Suprapubic skin (tissue), 4 donors: ENCODE measurements around the gene ATXN7L1. TPM values are rescaled to one million over a fixed set of nuclear protein-coding genes. Genes with fewer than 3 reads are reported as not detected.

Experiments used
- DNase-seq, 2 donors: peaks; one replicate each; pipeline ENCODE4 v3.0.0-alpha.2; 2019; ENCODE audit warnings: low spot score in 2 of 2
- H3K27ac ChIP-seq: fragments of 200-600 bp; sonication (generic); one replicate; pipeline ENCODE4 v1.5.1; 2019
- H3K27me3 ChIP-seq: fragments of 200-600 bp; sonication (generic); one replicate; pipeline ENCODE4 v1.5.1; 2019
- H3K36me3 ChIP-seq: fragments of 200-600 bp; sonication (generic); one replicate; pipeline ENCODE4 v1.5.1; 2019
- H3K4me1 ChIP-seq: fragments of 200-600 bp; sonication (generic); one replicate; pipeline ENCODE4 v1.5.1; 2019
- H3K4me3 ChIP-seq: fragments of 200-600 bp; sonication (generic); one replicate; pipeline ENCODE4 v1.5.1; 2019; ENCODE audit warnings: mild to moderate bottlenecking
- H3K9me3 ChIP-seq: fragments of 200-600 bp; sonication (generic); one replicate; pipeline ENCODE4 v1.5.1; 2019
- EP300 ChIP-seq: sonication (generic); formaldehyde crosslinking; IDR thresholded peaks from one replicate; pipeline ENCODE4 v1.6.1; 2017; ENCODE audit warnings: antibody characterized with exemption
- POLR2A ChIP-seq, 2 donors: fragments of 450-650 bp; IDR thresholded peaks; one replicate each; pipeline ENCODE4 v1.6.1; 2017; ENCODE audit warnings: antibody characterized with exemption in 2 of 2, mild to moderate bottlenecking in 2 of 2, moderate library complexity in 2 of 2
- POLR2AphosphoS5 ChIP-seq, 3 donors: sonication (generic); formaldehyde crosslinking; IDR thresholded peaks; one replicate each; pipeline ENCODE4 v1.6.1; 2017; ENCODE audit warnings: antibody characterized with exemption in 3 of 3
- WGBS: methylation state at CpG from one replicate; pipeline ENCODE4 v1.1.5; 2018; 5-methylcytosine and 5-hydroxymethylcytosine counted together
- total RNA-seq, 4 donors: library from RNA; depleted of rRNA; stranded (reverse); fragments of >200 nt; gene quantifications; one replicate each; pipeline ENCODE4 v1.1.0, GENCODE V29; 2016
- TF ChIP-seq, protein P1 (sequence below), 2 donors: fragments of 200-600 bp in 1 of 2; fragments of 450-650 bp in 1 of 2; sonication (generic) in 1 of 2; IDR thresholded peaks; one replicate each; pipeline ENCODE4 v1.5.1; 2016 to 2019; ENCODE audit warnings: antibody characterized with exemption in 2 of 2, mild to moderate bottlenecking in 1 of 2, moderate library complexity in 1 of 2

Gene ATXN7L1
- total RNA-seq, 4 donors from 2014 or later, result 14.8 to 35.6 (median 17.3) TPM

DNA sequence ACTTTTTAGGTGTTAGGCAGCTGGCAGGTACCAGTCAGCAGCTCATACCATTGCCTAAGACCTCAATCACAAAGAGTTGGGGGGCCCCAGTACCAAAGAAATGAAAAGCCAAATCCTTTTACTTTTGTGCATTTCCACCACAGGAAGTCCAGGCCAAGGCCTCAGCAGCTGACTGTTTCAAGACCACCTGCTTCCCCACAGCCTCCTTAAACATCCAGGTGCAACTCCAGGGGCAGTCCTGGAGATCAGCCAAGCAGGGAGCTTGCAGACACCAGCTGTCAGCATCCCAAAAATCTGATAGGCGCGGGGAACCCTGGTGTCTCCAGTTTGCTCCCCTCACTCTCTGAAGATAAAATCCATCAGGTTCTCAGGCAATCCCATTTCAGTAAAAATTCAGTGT is 203.6 kb downstream of the ATXN7L1 start:
- DNase-seq, result no peak
- no peaks in the 10 kb centered on the region for H3K36me3 ChIP-seq
- no peaks in the 10 kb centered on the region for H3K9me3 ChIP-seq
- WGBS, result 87% methylated on average over 2 of the region's 2 CpGs
- no peak overlapping the region for H3K4me3 ChIP-seq
- H3K27me3 ChIP-seq, result no peaks in the 10 kb centered on the region
- peaks cover 33% of the 10 kb centered on the region for H3K4me1 ChIP-seq
- no peak overlapping the region for H3K27ac ChIP-seq
- TF ChIP-seq EP300, result no peak
- TF ChIP-seq, protein P1, sequence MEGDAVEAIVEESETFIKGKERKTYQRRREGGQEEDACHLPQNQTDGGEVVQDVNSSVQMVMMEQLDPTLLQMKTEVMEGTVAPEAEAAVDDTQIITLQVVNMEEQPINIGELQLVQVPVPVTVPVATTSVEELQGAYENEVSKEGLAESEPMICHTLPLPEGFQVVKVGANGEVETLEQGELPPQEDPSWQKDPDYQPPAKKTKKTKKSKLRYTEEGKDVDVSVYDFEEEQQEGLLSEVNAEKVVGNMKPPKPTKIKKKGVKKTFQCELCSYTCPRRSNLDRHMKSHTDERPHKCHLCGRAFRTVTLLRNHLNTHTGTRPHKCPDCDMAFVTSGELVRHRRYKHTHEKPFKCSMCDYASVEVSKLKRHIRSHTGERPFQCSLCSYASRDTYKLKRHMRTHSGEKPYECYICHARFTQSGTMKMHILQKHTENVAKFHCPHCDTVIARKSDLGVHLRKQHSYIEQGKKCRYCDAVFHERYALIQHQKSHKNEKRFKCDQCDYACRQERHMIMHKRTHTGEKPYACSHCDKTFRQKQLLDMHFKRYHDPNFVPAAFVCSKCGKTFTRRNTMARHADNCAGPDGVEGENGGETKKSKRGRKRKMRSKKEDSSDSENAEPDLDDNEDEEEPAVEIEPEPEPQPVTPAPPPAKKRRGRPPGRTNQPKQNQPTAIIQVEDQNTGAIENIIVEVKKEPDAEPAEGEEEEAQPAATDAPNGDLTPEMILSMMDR (IDR thresholded peaks at IDR 0.05), result no peak
- TF ChIP-seq POLR2A (IDR thresholded peaks at IDR 0.05), result no peak
- TF ChIP-seq POLR2AphosphoS5 (IDR thresholded peaks at IDR 0.05), result no peak

DNA sequence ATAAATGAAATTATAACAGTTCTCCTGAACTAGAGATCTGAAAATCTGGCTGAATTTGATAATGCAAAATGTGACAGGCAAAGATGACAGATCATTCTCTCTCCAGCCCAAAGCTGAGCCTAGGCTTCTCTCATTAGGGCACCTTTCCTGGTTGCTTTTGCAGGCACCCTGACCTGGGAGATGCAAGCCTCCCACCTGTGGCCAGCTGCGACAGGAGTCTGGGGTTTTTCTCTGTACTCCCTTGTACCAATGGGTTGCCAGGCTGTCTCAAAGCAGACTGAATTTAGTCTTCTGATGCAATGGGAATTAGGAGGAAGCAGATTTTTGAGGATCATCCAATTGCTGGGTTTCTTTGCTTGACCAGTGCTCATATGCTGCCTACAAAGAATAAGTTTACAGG is 210.1 kb downstream of the ATXN7L1 start:
- WGBS, result 100% methylated on average over 1 of the region's 1 CpG
- H3K36me3 ChIP-seq, result peaks cover 29% of the 10 kb centered on the region
- H3K4me1 ChIP-seq, result no peaks in the 10 kb centered on the region
- H3K27ac ChIP-seq, result no peak overlapping the region
- DNase-seq, result no peak
- no peaks in the 10 kb centered on the region for H3K9me3 ChIP-seq
- TF ChIP-seq POLR2A (IDR thresholded peaks at IDR 0.05) (no peak), EP300 (no peak), POLR2AphosphoS5 (IDR thresholded peaks at IDR 0.05) (no peak)
- TF ChIP-seq, protein P1 (IDR thresholded peaks at IDR 0.05), result no peak
- no peak overlapping the region for H3K4me3 ChIP-seq
- no peaks in the 10 kb centered on the region for H3K27me3 ChIP-seq

DNA sequence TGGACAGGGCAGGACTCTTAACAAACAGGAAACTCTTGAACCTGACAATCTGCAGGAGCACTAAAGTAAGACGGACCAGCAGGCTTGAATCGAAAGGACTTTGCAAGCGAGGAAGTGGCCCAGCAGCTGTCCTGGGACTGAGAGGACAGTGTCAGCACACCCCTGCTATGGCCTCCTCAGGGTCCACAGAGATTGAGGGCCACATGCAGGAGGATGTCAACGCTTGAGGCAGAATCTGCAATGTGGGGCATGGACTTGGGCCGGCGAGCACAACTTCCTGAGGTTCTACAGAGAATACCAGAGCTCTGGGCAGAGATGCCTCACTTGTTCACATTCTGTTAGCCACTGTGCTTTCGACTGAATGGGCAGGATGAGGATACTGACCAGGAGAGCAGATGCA is 210.7 kb downstream of the ATXN7L1 start:
- Histone ChIP-seq H3K27ac (no peak overlapping the region), H3K4me3 (no peak overlapping the region)

DNA sequence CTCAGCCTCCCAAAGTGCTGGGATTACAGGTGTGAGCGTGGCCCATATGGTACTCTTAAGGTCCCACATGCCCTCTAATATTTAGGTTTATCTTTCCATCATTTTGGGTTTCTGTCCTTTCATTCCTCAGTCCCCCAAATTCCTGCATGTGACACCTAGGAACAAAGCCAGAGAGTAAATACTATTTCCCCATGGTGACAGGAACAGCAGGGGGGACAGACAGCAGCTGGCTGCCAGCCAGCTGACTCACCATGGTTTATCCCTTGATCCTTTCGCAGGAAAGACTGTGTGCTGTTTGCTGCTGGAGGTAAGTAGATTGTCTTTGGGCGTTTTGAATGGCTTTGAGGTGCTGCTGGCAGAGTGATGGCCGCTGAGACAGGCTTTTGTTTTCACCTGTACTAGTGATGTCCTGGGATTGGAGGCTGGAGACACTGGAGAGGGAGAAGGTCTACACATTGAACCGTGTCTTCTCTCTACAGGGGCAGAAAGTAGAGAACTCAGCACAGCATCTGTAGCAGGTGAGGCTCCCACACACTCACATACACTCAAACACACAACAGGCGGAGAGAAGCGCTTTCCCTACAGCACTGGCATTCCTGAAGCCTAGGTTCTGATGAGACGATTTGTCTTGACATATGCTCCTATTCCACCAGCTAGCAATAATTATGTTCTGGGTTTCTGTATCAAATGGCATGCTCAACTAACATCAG is 211.4 kb downstream of the ATXN7L1 start:
- 91% methylated on average over 8 of the region's 8 CpGs for WGBS
- H3K36me3 ChIP-seq, result peaks cover 35% of the 10 kb centered on the region
- TF ChIP-seq POLR2A (IDR thresholded peaks at IDR 0.05) (no peak), EP300 (no peak), POLR2AphosphoS5 (IDR thresholded peaks at IDR 0.05) (no peak)
- TF ChIP-seq, protein P1 (IDR thresholded peaks at IDR 0.05), result no peak
- no peaks in the 10 kb centered on the region for H3K9me3 ChIP-seq
- H3K4me3 ChIP-seq, result no peak overlapping the region
- DNase-seq, result no peak
- H3K4me1 ChIP-seq, result no peaks in the 10 kb centered on the region
- no peaks in the 10 kb centered on the region for H3K27me3 ChIP-seq
- no peak overlapping the region for H3K27ac ChIP-seq

More for the DNA sequence above, 210.7 kb downstream of the ATXN7L1 start:
- 100% methylated on average over 7 of the region's 7 CpGs for WGBS
- no peak for DNase-seq
- Histone ChIP-seq H3K27me3 (no peaks in the 10 kb centered on the region), H3K36me3 (peaks cover 35% of the 10 kb centered on the region), H3K4me1 (no peaks in the 10 kb centered on the region), H3K9me3 (no peaks in the 10 kb centered on the region)
- TF ChIP-seq, protein P1 (IDR thresholded peaks at IDR 0.05), result no peak
- TF ChIP-seq EP300 (no peak), POLR2A (IDR thresholded peaks at IDR 0.05) (no peak), POLR2AphosphoS5 (IDR thresholded peaks at IDR 0.05) (no peak)

DNA sequence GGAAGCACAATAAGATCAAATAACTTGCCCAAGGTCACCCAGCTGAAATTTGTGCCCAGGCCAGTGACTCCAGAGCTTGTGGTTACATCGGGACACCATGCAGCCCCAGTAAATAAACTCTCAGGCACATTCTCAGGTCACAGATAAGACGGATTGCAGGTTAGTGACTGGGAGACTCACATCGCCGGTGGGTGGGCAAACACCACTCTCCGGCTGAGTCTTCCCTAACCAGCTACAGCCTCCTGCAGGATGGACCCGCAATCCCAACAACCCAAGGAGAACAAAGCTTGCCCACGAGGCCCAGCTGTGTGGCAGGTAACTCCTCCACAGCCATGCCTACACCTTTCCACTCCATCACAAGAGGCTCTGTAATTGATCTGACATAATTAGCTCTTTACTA is 213.4 kb downstream of the ATXN7L1 start:
- 95% methylated on average over 7 of the region's 7 CpGs for WGBS
- H3K27me3 ChIP-seq, result no peaks in the 10 kb centered on the region
- H3K27ac ChIP-seq, result no peak overlapping the region
- no peak for DNase-seq
- no peaks in the 10 kb centered on the region for H3K9me3 ChIP-seq
- H3K4me1 ChIP-seq, result no peaks in the 10 kb centered on the region
- no peak overlapping the region for H3K4me3 ChIP-seq
- H3K36me3 ChIP-seq, result peaks cover 44% of the 10 kb centered on the region
- TF ChIP-seq, protein P1 (IDR thresholded peaks at IDR 0.05), result no peak
- TF ChIP-seq POLR2A (IDR thresholded peaks at IDR 0.05) (no peak), POLR2AphosphoS5 (IDR thresholded peaks at IDR 0.05) (no peak), EP300 (no peak)
